Measurements from ENCODE around the gene SMIM7.

SMIM7 gene

DNA sequence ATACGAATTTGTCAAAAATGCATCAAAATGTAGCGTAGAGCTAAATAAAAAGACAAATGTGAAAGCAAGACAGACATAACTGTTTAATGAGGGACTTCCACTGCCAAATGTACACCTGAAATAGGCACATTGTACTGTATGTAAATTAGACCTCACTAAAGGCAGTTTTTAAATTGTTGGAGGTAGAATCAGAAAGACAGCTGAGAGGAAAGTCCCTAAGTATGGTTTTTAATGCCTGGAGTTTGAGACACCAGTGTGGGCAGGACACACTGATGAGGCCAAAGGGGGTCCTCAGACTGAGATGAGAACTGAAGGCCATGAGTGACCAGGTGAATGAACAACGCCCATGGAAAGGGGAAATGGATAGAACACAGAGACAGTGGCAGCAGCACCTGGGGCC, 54.8 kb downstream of the SMIM7 start:
- TF ChIP-seq, protein P1, sequence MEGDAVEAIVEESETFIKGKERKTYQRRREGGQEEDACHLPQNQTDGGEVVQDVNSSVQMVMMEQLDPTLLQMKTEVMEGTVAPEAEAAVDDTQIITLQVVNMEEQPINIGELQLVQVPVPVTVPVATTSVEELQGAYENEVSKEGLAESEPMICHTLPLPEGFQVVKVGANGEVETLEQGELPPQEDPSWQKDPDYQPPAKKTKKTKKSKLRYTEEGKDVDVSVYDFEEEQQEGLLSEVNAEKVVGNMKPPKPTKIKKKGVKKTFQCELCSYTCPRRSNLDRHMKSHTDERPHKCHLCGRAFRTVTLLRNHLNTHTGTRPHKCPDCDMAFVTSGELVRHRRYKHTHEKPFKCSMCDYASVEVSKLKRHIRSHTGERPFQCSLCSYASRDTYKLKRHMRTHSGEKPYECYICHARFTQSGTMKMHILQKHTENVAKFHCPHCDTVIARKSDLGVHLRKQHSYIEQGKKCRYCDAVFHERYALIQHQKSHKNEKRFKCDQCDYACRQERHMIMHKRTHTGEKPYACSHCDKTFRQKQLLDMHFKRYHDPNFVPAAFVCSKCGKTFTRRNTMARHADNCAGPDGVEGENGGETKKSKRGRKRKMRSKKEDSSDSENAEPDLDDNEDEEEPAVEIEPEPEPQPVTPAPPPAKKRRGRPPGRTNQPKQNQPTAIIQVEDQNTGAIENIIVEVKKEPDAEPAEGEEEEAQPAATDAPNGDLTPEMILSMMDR (IDR thresholded peaks at IDR 0.05; ENCODE audit: insufficient read depth, low read length, poor library complexity, severe bottlenecking): no peak
- no peak overlapping the region for H3K4me3 ChIP-seq (replicated peaks; ENCODE audit: low read depth, low read length)
- H3K27me3 ChIP-seq (replicated peaks; ENCODE audit: control insufficient read depth, insufficient read depth, low read length): no peaks in the 10 kb centered on the region
- peaks cover 5% of the 10 kb centered on the region for H3K36me3 ChIP-seq (ENCODE audit: control insufficient read depth, insufficient read depth, low read length)
- no peak for DNase-seq (ENCODE audit: extremely low read depth, insufficient read length)

DNA sequence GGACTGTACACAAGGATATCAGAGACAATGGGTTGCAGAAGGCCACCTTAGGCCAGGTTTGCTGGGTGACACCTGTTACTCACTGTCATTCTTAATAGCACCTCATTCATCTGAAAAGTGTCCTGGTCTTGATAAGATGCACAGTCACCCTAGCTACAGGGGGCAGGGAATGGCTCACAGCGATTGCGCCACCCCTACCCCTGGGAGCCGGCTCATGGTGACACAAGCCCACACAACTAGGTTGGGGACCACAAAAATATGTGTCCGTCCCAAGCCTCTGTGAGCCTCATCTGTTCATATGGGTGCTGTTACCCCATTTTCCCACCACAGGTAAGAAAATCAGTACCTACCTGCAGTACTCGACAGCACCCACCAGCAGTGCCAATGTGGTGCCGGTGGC, 55.3 kb downstream of the SMIM7 start:
- H3K36me3 ChIP-seq (ENCODE audit: control insufficient read depth, insufficient read depth, low read length): peaks cover 5% of the 10 kb centered on the region
- H3K27me3 ChIP-seq (replicated peaks; ENCODE audit: control insufficient read depth, insufficient read depth, low read length): no peaks in the 10 kb centered on the region
- TF ChIP-seq, protein P1 (IDR thresholded peaks at IDR 0.05; ENCODE audit: insufficient read depth, low read length, poor library complexity, severe bottlenecking): no peak
- H3K4me3 ChIP-seq (replicated peaks; ENCODE audit: low read depth, low read length): no peak overlapping the region
- no peak for DNase-seq (ENCODE audit: extremely low read depth, insufficient read length)

DNA sequence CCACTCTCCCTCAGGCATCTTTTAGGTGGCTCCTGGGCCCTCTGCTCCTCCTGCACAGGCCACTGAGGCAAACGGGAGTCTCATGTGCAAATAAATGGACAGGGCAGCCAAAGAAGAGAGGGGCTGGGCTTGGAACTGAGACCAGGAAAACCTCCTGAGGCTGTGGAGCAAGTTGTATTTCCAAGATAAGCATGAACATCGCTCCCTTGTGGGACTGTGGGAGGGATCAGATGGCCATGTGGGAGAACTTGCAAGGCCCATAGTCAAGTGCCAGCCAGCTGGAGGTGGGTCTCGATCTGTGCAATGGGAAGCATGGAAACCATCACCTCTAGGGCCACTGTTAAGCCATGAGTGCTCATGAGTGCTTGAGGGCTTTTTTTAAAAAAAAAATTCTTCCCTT, 56.9 kb downstream of the SMIM7 start:
- TF ChIP-seq, protein P1 (IDR thresholded peaks at IDR 0.05; ENCODE audit: insufficient read depth, low read length, poor library complexity, severe bottlenecking): no peak
- H3K36me3 ChIP-seq (ENCODE audit: control insufficient read depth, insufficient read depth, low read length): peaks cover 5% of the 10 kb centered on the region

DNA sequence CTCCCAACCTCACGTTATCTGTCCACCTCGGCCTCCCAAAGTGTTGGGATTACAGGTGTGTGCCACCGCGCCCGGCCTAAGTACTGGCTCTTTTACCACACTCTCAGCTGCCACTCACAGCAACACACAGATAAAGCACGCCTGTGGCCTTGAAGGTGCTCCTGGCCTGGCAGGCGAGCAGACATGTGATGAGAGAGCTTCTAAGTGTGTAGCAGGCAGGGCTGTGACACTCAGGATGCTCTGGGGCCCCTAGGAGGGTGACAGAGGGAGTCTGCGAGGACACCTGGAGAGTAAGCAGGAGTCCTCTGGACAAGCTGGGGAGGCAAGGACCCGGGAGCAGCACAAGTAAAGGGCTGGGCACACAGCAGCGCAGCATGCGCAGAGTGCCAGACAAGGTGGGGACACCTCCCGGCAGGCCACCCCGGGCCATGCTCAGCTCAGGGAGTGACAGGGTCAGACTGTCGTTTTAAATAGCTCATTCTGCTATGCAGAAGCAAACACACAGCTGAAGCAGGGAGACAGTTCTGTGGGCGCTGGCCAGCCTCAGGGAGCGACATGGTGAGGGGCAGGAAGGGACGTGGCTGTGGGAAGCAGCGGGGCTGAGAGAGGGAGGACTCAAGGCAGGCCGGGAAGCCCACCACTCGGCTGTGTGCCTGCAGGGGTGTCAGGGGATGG, 58.4 kb downstream of the SMIM7 start:
- DNase-seq (ENCODE audit: extremely low read depth, insufficient read length): no peak
- Histone ChIP-seq H3K4me3 (replicated peaks; ENCODE audit: low read depth, low read length) (no peak overlapping the region), H3K27me3 (replicated peaks; ENCODE audit: control insufficient read depth, insufficient read depth, low read length) (no peaks in the 10 kb centered on the region), H3K36me3 (ENCODE audit: control insufficient read depth, insufficient read depth, low read length) (peaks cover 2% of the 10 kb centered on the region)
- TF ChIP-seq, protein P1 (IDR thresholded peaks at IDR 0.05; ENCODE audit: insufficient read depth, low read length, poor library complexity, severe bottlenecking): no peak

More for the DNA sequence above, 56.9 kb downstream of the SMIM7 start:
- no peak for DNase-seq (ENCODE audit: extremely low read depth, insufficient read length)
- H3K27me3 ChIP-seq (replicated peaks; ENCODE audit: control insufficient read depth, insufficient read depth, low read length): no peaks in the 10 kb centered on the region
- H3K4me3 ChIP-seq (replicated peaks; ENCODE audit: low read depth, low read length): no peak overlapping the region

DNA sequence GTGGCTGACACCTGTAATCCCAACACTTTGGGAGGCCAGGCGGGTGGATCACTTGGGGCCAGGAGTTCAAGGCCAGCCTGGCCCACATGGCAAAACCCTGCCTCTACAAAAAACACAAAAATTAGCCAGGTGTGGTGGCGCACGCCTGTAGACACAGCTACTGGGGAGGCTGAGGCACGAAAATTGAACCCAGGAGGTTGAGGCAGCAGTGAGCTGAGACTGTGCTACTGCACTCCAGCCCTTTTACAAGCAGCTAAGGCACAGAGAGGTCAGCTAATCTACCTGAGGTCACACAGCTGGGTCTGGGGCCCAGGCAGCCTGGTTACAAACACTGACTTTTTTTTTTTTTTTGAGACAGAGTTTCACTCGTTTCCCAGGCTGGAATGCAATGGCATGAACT, 59.1 kb downstream of the SMIM7 start:
- Histone ChIP-seq H3K4me3 (replicated peaks; ENCODE audit: low read depth, low read length) (no peak overlapping the region), H3K36me3 (ENCODE audit: control insufficient read depth, insufficient read depth, low read length) (peaks cover 2% of the 10 kb centered on the region), H3K27me3 (replicated peaks; ENCODE audit: control insufficient read depth, insufficient read depth, low read length) (no peaks in the 10 kb centered on the region)
- TF ChIP-seq, protein P1 (IDR thresholded peaks at IDR 0.05; ENCODE audit: insufficient read depth, low read length, poor library complexity, severe bottlenecking): no peak
- DNase-seq (ENCODE audit: extremely low read depth, insufficient read length): no peak

All from GM06990 (cell line).